ENCODE measurements around the gene ZNF628.
"Not testable (repeated sequence)": the region's sequence is repeated elsewhere in the genome, so short reads cannot be mapped to it uniquely, and the experiment has no call there.

The ZNF628 gene

DNA sequence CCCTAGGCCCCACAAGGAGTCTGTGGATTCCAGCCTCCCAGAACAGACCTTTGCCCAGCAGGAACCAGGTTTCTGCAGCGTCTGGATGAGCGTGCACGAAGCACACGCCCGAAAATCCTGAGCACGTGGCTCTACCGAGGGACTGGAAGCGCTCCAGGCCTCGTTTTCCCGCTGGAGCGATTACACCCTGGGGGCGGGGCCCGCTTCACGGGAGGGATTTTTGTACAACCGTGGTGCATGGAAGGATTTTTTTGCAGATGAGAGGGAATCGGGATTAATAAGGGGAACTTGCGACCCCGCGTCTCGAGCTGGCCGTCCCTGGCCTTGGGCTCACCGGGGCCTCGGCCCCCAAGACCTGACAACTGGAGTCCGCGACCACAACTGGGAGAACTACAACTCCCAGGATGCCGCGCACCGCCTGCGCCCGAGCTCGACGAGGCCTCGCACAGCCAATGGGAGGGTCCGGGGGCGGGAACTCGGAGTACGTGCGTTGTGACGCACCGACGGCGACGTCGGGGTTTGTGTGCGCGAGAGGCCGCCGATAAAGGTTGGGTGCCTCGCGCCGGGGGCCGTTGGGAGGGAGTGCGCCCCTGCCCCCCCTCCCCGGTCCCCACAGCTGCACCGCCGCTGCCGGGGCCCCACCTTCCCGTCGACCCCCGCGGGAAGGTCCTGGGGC is at the start of gene ZNF628:
Gene ZNF628 (plus strand): TSS at position 518 of the 676 bp plus-strand sequence. CDS start 3,294 bp downstream, outside the sequence.
- in situ Hi-C loops (cut with MboI; ENCODE audit: low sequenced_read_pairs), result no loop called here

DNA sequence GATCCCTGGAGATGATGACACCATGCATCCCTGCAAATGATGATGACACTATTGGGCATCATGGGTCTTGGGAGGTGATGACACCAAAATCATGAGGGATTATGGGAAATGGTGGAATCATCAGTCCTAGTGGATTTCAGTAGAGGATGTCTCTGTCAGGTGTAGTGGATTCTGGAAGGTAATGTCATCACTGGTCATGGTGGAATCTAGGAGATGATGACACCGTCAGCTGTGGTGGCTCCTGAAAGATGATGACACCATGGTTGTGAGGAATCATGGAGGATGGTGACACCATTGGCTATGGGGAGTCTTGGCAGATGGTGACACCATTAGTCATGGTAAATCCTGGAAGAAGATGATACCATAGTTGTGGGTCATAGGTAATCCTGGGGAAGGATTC is 45.2 kb upstream of the ZNF628 start:
- in situ Hi-C loops (cut with MboI; ENCODE audit: low sequenced_read_pairs), result no loop called here

DNA sequence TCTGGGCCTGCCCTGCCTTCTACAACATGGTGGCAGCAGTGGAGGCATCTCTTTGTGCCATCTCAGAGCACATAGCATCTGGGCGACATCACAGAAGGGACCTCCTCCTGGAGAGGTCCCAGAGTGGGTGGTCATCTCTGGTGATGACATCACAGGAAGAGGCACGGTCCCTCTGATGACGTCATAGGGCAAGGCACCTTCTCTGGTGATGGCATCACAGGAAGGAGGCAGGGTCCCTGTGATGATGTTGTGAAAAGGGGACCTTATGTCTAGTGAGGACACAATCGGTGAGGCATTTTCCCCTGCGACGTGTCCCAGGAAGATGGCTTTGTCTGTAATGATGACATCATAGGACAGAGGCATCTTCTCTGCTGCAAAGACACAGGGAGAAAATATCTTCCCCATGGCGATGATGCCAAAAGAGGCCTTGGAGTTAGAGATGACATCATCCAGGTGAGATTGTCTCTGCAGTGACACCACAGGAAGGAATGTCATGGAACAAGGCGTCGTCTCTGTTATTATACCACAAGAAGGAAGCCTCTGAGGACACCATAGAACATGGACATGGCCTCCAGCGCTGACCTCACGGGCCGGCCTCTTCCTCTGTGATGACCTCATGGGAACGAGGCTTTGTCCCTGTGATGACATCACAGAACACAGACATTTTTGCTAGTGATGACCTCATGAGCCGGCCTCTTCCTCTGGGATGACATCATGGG is 44.0 kb upstream of the ZNF628 start:
- in situ Hi-C loops (cut with MboI; ENCODE audit: low sequenced_read_pairs), result no loop called here

- in situ Hi-C loops (cut with MboI; ENCODE audit: low sequenced_read_pairs), result no loop called here
Measured at GRCh38 chr19:55433292-55433691, 43.1 kb upstream of the ZNF628 start.

- in situ Hi-C loops (cut with MboI; ENCODE audit: low sequenced_read_pairs), result no loop called here
Measured at GRCh38 chr19:55434356-55434919, 42.0 kb upstream of the ZNF628 start.

GRCh38 chr19:55435020-55435419 is 41.4 kb upstream of the ZNF628 start:
- in situ Hi-C loops (cut with MboI; ENCODE audit: low sequenced_read_pairs), result no loop called here

DNA sequence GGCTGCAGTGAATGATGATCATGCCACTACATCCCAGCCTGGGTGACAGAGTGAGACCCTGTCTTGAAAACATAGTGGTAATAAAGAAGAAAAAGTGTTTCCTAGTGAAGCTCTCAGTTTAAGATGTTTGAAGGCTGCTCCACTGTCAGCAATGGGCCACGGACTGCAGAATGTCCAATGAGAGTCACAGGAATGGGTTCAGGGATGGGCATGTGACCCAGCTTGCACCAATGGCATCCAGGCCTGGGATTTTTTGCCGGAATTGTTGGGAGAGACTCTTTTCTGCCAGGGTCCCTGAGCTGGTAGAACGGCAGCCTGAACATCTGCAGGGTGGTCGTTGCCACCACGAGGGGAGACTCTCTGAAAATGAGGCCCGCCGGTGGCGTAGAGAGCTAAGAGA is 39.6 kb upstream of the ZNF628 start:
- in situ Hi-C loops (cut with MboI; ENCODE audit: low sequenced_read_pairs), result no loop called here

DNA sequence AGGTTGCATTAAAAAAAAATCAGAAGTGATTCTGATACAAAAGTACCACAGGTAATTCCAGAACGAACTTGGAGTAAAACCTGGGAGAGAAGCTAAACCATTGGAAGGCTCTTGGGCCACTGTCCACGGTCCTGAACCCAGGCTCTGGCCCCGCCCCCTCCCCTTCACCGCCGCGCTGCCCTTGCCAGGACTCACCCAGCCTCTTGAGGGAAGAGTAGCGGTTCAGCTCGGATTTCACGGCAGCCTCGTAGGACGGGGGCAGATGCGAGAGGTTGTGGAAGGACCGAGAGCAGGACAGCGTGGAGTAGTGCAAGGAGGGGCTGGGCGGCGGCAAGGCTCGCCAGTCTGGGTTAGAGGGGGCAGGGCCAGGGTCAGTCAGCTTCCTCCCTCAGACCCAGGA is 39.0 kb upstream of the ZNF628 start:
- in situ Hi-C loops (cut with MboI; ENCODE audit: low sequenced_read_pairs), result no loop called here

- in situ Hi-C loops (cut with MboI; ENCODE audit: low sequenced_read_pairs), result no loop called here
Measured at GRCh38 chr19:55439052-55439451, 37.4 kb upstream of the ZNF628 start.

DNA sequence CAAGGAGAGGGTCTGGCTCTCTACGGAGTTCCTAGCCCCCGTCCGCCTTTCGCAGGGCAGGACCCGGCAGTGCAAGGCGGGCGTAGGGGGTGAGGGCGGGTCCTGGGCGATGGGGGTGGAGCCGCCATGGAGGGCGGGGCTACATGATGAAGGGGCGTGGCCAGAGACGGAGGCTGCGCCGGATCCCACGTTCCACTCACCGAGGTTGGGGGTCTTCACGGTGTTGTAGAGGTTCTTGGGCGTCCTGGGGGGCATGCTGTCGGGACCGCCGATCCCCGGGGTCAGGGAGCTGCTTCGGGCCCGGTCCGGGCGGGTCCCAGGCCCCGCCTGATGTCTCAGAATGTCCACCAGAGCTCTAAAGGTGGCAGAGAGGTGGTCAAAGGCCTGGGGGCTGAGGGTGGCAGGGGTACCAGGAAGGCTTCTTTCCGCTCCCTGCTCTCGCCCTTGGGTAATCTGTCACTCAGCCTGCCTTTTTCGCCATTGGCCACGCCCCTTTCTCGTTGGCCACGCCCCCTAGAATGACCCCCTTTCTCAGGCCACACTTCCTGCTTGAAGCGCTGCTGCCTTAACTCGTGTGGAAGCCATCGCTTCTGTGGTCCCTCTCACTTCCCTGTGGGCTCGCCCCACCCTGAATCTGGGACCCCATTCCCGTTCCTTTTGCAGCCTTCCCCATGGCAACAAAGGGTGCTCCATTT is 35.9 kb upstream of the ZNF628 start:
- in situ Hi-C loops (cut with MboI; ENCODE audit: low sequenced_read_pairs), result no loop called here

DNA sequence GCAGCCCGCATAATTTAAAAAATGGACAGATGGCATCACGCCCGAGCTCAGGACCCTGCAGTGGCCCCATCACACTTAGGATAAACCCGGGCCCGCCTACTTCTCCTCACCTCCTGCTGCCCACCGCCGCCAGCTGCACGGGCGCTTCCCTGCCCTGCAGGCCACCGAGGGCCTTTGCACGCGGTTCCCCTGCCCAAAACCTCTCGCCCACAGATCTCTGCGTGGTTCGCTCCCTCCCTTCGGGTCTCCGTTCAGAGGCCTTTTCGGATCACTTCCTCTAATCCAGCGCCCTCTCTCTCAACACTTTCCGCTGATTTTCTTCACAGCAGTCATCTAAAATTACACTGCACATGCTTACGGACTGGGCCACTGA is 35.1 kb upstream of the ZNF628 start:
- in situ Hi-C loops (cut with MboI; ENCODE audit: low sequenced_read_pairs), result no loop called here

- in situ Hi-C loops (cut with MboI; ENCODE audit: low sequenced_read_pairs), result no loop called here
Measured at GRCh38 chr19:55441692-55442321, 34.6 kb upstream of the ZNF628 start.

DNA sequence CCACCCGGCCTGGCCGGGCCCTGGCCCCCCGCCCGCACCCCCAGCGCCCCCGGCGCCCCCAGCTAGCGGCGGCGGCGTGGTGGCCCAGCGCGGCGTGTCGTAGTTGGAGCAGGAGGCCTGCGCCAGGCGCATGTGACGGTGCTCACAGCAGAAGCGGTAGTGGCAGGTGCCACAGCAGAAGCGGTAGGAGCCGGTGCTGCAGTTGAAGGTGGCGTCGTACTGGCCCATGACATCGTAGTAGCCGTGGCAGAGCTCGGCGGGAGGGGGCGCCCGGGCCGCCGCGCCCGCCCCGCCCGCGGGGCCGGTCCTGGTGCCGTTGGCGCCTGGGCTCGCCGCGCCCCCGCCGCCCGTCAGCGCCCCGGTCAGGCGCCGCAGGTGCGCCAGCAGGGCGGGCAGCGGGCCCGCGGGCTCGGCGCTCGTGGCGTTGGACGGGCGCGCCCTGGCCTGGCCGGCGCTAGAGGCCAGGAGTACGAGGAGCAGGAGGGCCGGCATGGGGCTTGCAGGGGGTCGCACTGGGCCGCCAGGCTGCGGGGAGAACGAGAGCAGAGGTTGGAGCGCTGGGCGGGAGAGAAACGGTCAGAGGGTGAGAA is 34.0 kb upstream of the ZNF628 start:
- in situ Hi-C loops (cut with MboI; ENCODE audit: low sequenced_read_pairs), result no loop called here

DNA sequence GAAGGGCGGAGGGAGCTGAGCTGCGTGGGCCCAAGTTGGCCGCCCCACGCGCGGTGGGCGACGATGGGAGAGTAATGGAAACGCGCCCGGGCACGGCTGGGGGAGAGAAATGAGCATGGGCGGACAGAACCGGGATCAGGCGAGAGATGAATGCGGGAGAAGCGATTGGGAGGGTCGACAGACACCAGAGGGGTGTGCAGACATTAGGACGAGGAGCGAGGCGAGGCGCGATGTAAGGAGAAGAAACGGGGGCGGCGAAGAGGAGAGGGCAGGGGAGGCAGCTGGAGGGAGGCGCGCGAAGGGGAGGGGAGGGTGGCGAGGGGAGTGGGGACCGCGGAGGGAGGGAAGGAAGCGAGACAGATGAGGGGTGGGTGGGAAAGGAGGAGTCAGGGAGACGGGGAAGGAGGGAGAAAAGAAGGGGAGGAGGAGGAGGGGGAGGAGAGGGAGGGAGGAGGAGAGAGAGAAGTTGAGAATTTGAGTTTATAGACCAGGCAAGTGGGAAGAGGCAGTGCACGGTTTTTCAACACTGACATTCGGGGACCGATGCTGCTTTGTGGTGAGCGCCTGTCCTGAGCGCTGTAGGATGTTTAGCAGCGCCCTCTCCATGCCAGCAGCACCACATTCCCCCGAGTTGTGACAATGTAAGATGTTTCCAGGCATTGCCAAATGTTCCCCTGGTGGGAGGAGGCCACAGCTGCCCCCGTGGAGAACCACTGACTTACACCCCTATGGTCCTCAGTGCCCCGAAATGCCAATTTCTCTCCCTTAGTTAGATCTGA is 33.2 kb upstream of the ZNF628 start, which contains the start of gene SHISA7:
Gene SHISA7 (minus strand): TSS at position 256 of the 779 bp plus-strand sequence. CDS start 437 bp downstream, outside the sequence.
- in situ Hi-C loops (cut with MboI; ENCODE audit: low sequenced_read_pairs), result no loop called here

DNA sequence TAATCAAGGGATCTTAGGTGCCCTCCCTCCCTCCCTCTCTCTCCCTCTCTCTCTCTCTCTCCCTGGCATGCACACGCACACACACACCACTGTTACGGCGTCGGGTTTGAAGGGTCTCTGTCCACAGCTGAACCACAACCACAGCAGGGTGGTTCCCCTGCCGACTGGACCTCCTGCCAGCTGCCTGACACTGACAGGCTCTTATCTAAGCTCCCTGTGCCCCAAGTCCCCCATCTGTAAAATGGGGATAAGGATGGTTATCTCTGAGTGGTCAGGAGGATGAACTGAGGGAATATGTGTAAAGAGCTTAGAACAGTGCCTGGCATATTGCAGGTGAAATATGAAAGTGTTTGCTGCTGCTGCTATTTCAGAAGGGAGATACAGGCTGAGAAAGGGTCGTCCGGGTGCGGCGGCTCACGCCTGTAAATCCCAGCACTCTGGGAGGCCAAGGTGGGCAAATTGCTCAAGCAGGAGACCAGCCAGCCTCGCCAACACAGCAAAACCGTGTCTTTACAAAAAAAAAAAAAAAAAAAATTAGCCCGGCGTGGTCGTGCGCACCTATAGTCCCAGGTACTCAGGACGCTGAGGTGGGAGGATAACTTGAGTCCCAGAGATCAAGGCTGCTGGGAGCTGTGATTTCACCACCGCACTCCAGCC is 32.5 kb upstream of the ZNF628 start:
- in situ Hi-C loops (cut with MboI; ENCODE audit: low sequenced_read_pairs), result no loop called here

DNA sequence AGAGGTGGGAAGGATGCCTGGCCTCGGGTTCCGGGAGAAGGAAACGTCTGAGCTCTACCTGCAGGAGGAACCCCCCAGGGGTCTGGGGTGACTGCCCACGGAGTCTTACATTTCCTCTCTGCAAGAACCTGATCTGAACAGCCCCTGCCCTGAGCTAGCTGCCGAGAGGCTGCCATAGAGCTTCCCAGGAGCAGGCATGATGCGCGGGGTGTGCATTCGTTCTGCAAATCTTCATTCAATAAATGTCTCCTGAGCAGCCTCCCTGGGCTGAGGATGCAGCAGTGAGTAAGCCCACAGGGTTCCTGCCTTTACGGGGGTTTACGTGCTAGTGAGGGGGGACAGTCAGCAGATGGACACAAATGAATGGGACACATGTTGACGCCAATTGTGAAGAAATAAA is 31.8 kb upstream of the ZNF628 start:
- in situ Hi-C loops (cut with MboI; ENCODE audit: low sequenced_read_pairs), result no loop called here

DNA sequence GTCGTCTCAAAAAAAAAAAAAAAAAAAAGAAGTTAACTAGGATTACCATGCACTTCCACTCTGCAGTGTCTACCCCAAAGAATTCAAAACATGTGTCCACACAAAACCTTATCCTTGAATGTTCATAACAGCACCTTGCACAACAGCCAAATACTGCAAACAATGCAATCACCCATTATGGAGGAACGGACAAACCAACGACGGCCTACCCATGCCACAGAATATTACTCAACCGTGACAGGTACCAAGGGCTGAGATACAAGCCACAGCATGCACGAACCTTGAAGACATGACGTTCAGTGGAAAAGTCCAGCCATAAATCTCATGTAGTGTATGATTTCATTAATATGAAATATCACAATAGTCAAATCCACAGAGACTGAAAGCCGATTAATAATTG is 30.4 kb upstream of the ZNF628 start:
- in situ Hi-C loops (cut with MboI; ENCODE audit: low sequenced_read_pairs), result no loop called here

GRCh38 chr19:55447421-55448174 is 28.8 kb upstream of the ZNF628 start:
- in situ Hi-C loops (cut with MboI; ENCODE audit: low sequenced_read_pairs), result no loop called here

DNA sequence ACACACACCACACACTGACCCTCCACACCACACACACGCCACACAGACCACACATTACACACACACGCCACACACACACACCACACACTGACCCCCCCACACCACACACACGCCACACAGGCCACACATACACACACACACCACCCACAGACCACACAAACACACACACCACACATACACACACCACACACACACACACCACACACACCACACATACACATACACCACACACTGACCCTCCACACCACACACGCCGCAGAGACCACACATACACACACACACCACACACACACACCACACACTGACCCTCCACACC is 28.3 kb upstream of the ZNF628 start:
- in situ Hi-C loops (cut with MboI; ENCODE audit: low sequenced_read_pairs), result not testable (repeated sequence)
